Neural cell (in vitro differentiated cells): ENCODE data around the gene KDM4C.

Experiments used
- POLR2AphosphoS5 ChIP-seq: IDR thresholded peaks from 2 replicates; pipeline ENCODE4 v1.6.1; 2012
- RAD21 ChIP-seq: fragments of 450-650 bp; conservative IDR thresholded peaks from 2 replicates; pipeline ENCODE4 v1.6.1; 2014; ENCODE audit warnings: antibody characterized with exemption, mild to moderate bottlenecking, moderate library complexity
- SMC3 ChIP-seq: fragments of 450-650 bp; conservative IDR thresholded peaks from 2 replicates; pipeline ENCODE4 v1.6.1; 2014; ENCODE audit warnings: antibody characterized with exemption, mild to moderate bottlenecking, moderate library complexity; ENCODE audit not compliant: poor library complexity
- TF ChIP-seq, protein P1 (sequence below): fragments of 450-650 bp; IDR thresholded peaks from 2 replicates; pipeline ENCODE4 v1.5.1; 2014; ENCODE audit warnings: antibody characterized with exemption, mild to moderate bottlenecking, moderate library complexity; ENCODE audit not compliant: poor library complexity, severe bottlenecking

DNA sequence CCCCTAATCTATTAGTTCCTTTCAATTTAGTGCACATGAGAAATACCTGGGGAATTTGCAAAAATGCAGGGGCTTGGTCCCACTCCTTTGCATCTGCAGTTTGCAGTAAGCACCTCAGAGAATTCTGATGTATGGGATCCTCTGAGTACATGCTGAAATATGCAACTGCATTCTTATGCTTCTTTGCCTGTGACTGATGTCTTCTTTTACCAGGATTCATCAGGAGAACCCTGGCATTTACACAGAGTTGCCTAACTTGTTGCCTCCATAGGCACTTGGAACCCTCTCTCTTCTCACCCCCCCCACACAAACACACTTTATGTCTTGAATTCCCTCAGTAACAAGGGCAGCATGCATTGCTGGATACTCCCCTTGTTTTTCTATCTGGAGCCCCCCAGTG, 173.1 kb downstream of the KDM4C start:
- TF ChIP-seq, protein P1, sequence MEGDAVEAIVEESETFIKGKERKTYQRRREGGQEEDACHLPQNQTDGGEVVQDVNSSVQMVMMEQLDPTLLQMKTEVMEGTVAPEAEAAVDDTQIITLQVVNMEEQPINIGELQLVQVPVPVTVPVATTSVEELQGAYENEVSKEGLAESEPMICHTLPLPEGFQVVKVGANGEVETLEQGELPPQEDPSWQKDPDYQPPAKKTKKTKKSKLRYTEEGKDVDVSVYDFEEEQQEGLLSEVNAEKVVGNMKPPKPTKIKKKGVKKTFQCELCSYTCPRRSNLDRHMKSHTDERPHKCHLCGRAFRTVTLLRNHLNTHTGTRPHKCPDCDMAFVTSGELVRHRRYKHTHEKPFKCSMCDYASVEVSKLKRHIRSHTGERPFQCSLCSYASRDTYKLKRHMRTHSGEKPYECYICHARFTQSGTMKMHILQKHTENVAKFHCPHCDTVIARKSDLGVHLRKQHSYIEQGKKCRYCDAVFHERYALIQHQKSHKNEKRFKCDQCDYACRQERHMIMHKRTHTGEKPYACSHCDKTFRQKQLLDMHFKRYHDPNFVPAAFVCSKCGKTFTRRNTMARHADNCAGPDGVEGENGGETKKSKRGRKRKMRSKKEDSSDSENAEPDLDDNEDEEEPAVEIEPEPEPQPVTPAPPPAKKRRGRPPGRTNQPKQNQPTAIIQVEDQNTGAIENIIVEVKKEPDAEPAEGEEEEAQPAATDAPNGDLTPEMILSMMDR = no peak
- TF ChIP-seq POLR2AphosphoS5 (no peak), SMC3 (no peak), RAD21 (no peak)
